B cell (primary cell): ENCODE data around the gene COG3.

Experiments used
- CTCF ChIP-seq: fragments of 200-600 bp; IDR thresholded peaks from one replicate; pipeline ENCODE4 v1.8.0; 2022; ENCODE audit warnings: antibody characterized with exemption, mild to moderate bottlenecking
- EZH2 ChIP-seq: IDR thresholded peaks from 2 replicates; pipeline ENCODE4 v1.6.1; 2012; ENCODE audit warnings: borderline replicate concordance, low read depth, mild to moderate bottlenecking, moderate library complexity, low read length; ENCODE audit not compliant: insufficient read depth, poor library complexity, severe bottlenecking

DNA sequence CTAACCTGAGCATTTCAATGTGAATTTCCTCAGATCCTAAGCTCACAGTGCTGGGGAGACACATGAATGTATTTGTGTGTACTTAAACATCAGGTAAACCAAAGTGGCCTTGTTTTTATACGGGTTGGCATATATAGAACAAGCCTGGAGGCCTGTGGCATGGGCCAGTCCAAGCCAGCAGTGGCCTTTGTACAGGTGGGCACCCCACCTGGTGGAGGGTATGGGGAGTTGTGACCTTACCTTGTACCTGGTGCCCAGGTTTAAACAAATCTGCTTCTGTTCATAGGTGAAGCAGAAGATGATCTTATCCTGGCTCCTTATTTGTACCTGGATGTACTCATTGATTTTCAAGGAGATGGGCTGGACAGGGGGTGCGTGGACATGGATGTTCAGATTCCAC, 79.8 kb downstream of the COG3 start:
- no peak for TF ChIP-seq CTCF
- TF ChIP-seq EZH2 = no peak
